ENCODE results near the gene MOB2.

The MOB2 gene

GRCh38 chr11:1442163-1442562 is 44.4 kb downstream of the MOB2 start:
- H3K4me3 ChIP-seq (ENCODE audit: low read depth, low read length): no peak overlapping the region
- TF ChIP-seq CTCF (conservative IDR thresholded peaks at IDR 0.05; ENCODE audit: low read depth, low read length): no peak
- peak; percentile 11 for DNase-seq (ENCODE audit: low read depth)

- no peak for TF ChIP-seq CTCF (conservative IDR thresholded peaks at IDR 0.05; ENCODE audit: low read depth, low read length)
- DNase-seq (ENCODE audit: low read depth): no peak
These were observed 46.1 kb downstream of the MOB2 start for GRCh38 chr11:1440496-1440895.

GRCh38 chr11:1440066-1440465 is 46.5 kb downstream of the MOB2 start:
- DNase-seq (ENCODE audit: low read depth): no peak
- no peak overlapping the region for H3K4me3 ChIP-seq (ENCODE audit: low read depth, low read length)
- no peak for TF ChIP-seq CTCF (conservative IDR thresholded peaks at IDR 0.05; ENCODE audit: low read depth, low read length)

More at GRCh38 chr11:1440496-1440895, 46.1 kb downstream of the MOB2 start:
- H3K4me3 ChIP-seq (ENCODE audit: low read depth, low read length): no peak overlapping the region

- DNase-seq (ENCODE audit: low read depth): no peak
- no peak overlapping the region for H3K4me3 ChIP-seq (ENCODE audit: low read depth, low read length)
- TF ChIP-seq CTCF (conservative IDR thresholded peaks at IDR 0.05; ENCODE audit: low read depth, low read length): no peak
These were observed 47.2 kb downstream of the MOB2 start for GRCh38 chr11:1439341-1439740.

DNA sequence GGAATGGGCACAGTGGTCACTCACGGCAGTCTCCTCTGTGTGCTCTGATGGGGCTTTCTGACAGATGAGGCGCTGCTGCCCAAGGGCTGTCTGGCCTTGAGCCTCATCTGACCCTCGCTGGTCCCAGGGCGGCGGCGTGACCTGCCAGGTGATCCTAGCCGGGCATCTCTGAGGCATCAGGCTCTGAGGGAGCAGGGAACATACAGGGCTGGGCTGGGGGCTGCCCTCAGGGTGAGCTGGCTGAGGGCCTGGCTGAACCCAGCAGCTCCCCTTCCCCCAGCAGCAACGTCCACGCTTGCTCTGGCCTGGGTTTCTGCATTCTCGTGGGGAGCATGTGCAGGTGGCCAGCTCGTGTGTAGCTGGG is 47.6 kb downstream of the MOB2 start:
- no peak for DNase-seq (ENCODE audit: low read depth)
- no peak for TF ChIP-seq CTCF (conservative IDR thresholded peaks at IDR 0.05; ENCODE audit: low read depth, low read length)
- no peak overlapping the region for H3K4me3 ChIP-seq (ENCODE audit: low read depth, low read length)

- no peak for DNase-seq (ENCODE audit: low read depth)
- TF ChIP-seq CTCF (conservative IDR thresholded peaks at IDR 0.05; ENCODE audit: low read depth, low read length): no peak
- no peak overlapping the region for H3K4me3 ChIP-seq (ENCODE audit: low read depth, low read length)
These were observed 48.2 kb downstream of the MOB2 start for GRCh38 chr11:1438261-1438966.

- DNase-seq (ENCODE audit: low read depth): peak; percentile 59
- TF ChIP-seq CTCF (conservative IDR thresholded peaks at IDR 0.05; ENCODE audit: low read depth, low read length): no peak
These were observed 49.1 kb downstream of the MOB2 start for GRCh38 chr11:1437500-1437899.

More at GRCh38 chr11:1437500-1437899, 49.1 kb downstream of the MOB2 start:
- H3K4me3 ChIP-seq (ENCODE audit: low read depth, low read length): no peak overlapping the region
